ENCODE results near the gene DSCAM. TPM values are rescaled to one million over a fixed set of nuclear protein-coding genes. Genes with fewer than 3 reads are reported as not detected.

The DSCAM gene
- total RNA-seq, 1 donor from 2014 or later = not detected

GRCh38 chr21:40797410-40797809 lies 49.5 kb downstream of the DSCAM start:
- Mint-ChIP-seq H3K36me3 (ENCODE audit: unreplicated experiment) (no peaks in the 10 kb centered on the region), H3K27ac (ENCODE audit: unreplicated experiment) (no peak overlapping the region), H3K4me1 (ENCODE audit: unreplicated experiment) (no peaks in the 10 kb centered on the region), H3K4me3 (ENCODE audit: unreplicated experiment) (no peak overlapping the region), H3K9me3 (ENCODE audit: unreplicated experiment) (peaks cover 59% of the 10 kb centered on the region), H3K27me3 (ENCODE audit: unreplicated experiment) (no peaks in the 10 kb centered on the region)
- no peak for DNase-seq (ENCODE audit: extremely low spot score, unreplicated experiment)
- no peak for TF ChIP-seq CTCF (IDR thresholded peaks at IDR 0.05)

DNA sequence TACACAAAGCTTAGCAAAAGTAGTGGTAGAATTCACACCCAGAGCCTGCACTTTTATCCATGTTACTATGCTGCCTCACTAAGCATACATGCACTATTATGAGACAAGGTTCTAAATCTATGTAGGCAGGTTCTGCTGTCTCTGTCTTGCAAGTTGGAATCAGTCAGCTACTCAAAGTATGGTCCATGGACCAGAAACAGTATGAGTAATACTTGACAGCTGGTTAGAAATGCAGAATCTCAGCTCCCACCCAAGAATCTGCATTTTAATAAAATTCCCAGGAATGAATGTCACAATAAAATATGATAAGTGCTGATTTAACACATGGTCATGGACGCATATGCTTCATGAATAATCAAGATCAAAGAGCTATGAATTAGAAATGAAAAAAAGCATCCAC lies 50.5 kb downstream of the DSCAM start:
- Mint-ChIP-seq H3K36me3 (ENCODE audit: unreplicated experiment) (no peaks in the 10 kb centered on the region), H3K4me3 (ENCODE audit: unreplicated experiment) (no peak overlapping the region), H3K4me1 (ENCODE audit: unreplicated experiment) (no peaks in the 10 kb centered on the region), H3K27ac (ENCODE audit: unreplicated experiment) (no peak overlapping the region), H3K27me3 (ENCODE audit: unreplicated experiment) (no peaks in the 10 kb centered on the region), H3K9me3 (ENCODE audit: unreplicated experiment) (peaks cover 62% of the 10 kb centered on the region)
- DNase-seq (ENCODE audit: extremely low spot score, unreplicated experiment) = no peak
- TF ChIP-seq CTCF (IDR thresholded peaks at IDR 0.05) = no peak

- Mint-ChIP-seq H3K27ac (ENCODE audit: unreplicated experiment) (no peak overlapping the region), H3K27me3 (ENCODE audit: unreplicated experiment) (no peaks in the 10 kb centered on the region), H3K9me3 (ENCODE audit: unreplicated experiment) (peaks cover 58% of the 10 kb centered on the region), H3K4me1 (ENCODE audit: unreplicated experiment) (no peaks in the 10 kb centered on the region), H3K36me3 (ENCODE audit: unreplicated experiment) (no peaks in the 10 kb centered on the region), H3K4me3 (ENCODE audit: unreplicated experiment) (no peak overlapping the region)
- no peak for TF ChIP-seq CTCF (IDR thresholded peaks at IDR 0.05)
- DNase-seq (ENCODE audit: extremely low spot score, unreplicated experiment) = no peak
Measured at GRCh38 chr21:40795313-40795712, 51.6 kb downstream of the DSCAM start.

GRCh38 chr21:40792691-40793456 lies 54.1 kb downstream of the DSCAM start:
- TF ChIP-seq CTCF (IDR thresholded peaks at IDR 0.05) = no peak
- no peaks in the 10 kb centered on the region for H3K27me3 Mint-ChIP-seq (ENCODE audit: unreplicated experiment)
- no peak overlapping the region for H3K4me3 Mint-ChIP-seq (ENCODE audit: unreplicated experiment)
- H3K36me3 Mint-ChIP-seq (ENCODE audit: unreplicated experiment) = no peaks in the 10 kb centered on the region
- peaks cover 48% of the 10 kb centered on the region for H3K9me3 Mint-ChIP-seq (ENCODE audit: unreplicated experiment)
- DNase-seq (ENCODE audit: extremely low spot score, unreplicated experiment) = no peak
- no peak overlapping the region for H3K27ac Mint-ChIP-seq (ENCODE audit: unreplicated experiment)
- H3K4me1 Mint-ChIP-seq (ENCODE audit: unreplicated experiment) = no peaks in the 10 kb centered on the region

- Mint-ChIP-seq H3K4me3 (ENCODE audit: unreplicated experiment) (no peak overlapping the region), H3K36me3 (ENCODE audit: unreplicated experiment) (no peaks in the 10 kb centered on the region), H3K27ac (ENCODE audit: unreplicated experiment) (no peak overlapping the region), H3K27me3 (ENCODE audit: unreplicated experiment) (no peaks in the 10 kb centered on the region), H3K9me3 (ENCODE audit: unreplicated experiment) (peaks cover 35% of the 10 kb centered on the region), H3K4me1 (ENCODE audit: unreplicated experiment) (no peaks in the 10 kb centered on the region)
- TF ChIP-seq CTCF (IDR thresholded peaks at IDR 0.05) = no peak
- no peak for DNase-seq (ENCODE audit: extremely low spot score, unreplicated experiment)
Measured at GRCh38 chr21:40788635-40789034, 58.3 kb downstream of the DSCAM start.

Measured in osteocyte (in vitro differentiated cells).